DND-41 (cell line): ENCODE results near the gene PTGES3.
A peak's percentile ranks its signal among the peaks of the same experiment; 100 is the strongest.

Source experiments
- ATAC-seq: fragments of 200-7000 bp; cut with Tn5 transposase; 3 replicates; pipeline ENCODE4 v1.9.1; 2021; ENCODE audit warnings: low read depth; ENCODE audit not compliant: insufficient read depth
- DNase-seq: peaks from one replicate; pipeline ENCODE4 v3.0.0-alpha.2; 2020
- H2AFZ ChIP-seq: 2 replicates; pipeline ENCODE4 v1.6.0; 2012; ENCODE audit warnings: low read depth, low read length
- H3K27ac ChIP-seq: 2 replicates; pipeline ENCODE4 v1.5.1; 2012; ENCODE audit warnings: low read length, inconsistent platforms
- H3K27me3 ChIP-seq: fragments of 200-600 bp; sonication (generic); 2 replicates; pipeline ENCODE4 v1.6.0; 2012; ENCODE audit warnings: low read length, mild to moderate bottlenecking, inconsistent platforms; ENCODE audit not compliant: insufficient read depth, poor library complexity
- H3K36me3 ChIP-seq: 2 replicates; pipeline ENCODE4 v1.5.1; 2012; ENCODE audit warnings: low read length, inconsistent platforms; ENCODE audit not compliant: insufficient read depth
- H3K4me1 ChIP-seq: 2 replicates; pipeline ENCODE4 v1.5.1; 2012; ENCODE audit warnings: mild to moderate bottlenecking, low read length; ENCODE audit not compliant: insufficient read depth
- H3K4me2 ChIP-seq: 2 replicates; pipeline ENCODE4 v1.6.0; 2012; ENCODE audit warnings: mild to moderate bottlenecking, moderate library complexity, low read length, inconsistent platforms; ENCODE audit not compliant: insufficient read depth
- H3K4me3 ChIP-seq, 2 experiments: fragments of 200-600 bp in 1 of 2; shearing (Covaris generic) in 1 of 2; 2 replicates each; pipeline ENCODE4 v1.5.1; 2012 to 2016; ENCODE audit warnings: inconsistent platforms in 2 of 2, low read length in 2 of 2, mild to moderate bottlenecking in 2 of 2, low read depth in 1 of 2, moderate library complexity in 1 of 2
- H3K79me2 ChIP-seq: 2 replicates; pipeline ENCODE4 v1.6.0; 2012; ENCODE audit warnings: low read length, inconsistent platforms; ENCODE audit not compliant: insufficient read depth
- H3K9ac ChIP-seq: 2 replicates; pipeline ENCODE4 v1.6.0; 2012; ENCODE audit warnings: low read depth, mild to moderate bottlenecking, inconsistent platforms, low read length, moderate library complexity
- H3K9me3 ChIP-seq: 2 replicates; pipeline ENCODE4 v1.5.1; 2012; ENCODE audit warnings: low read length, moderate library complexity, mild to moderate bottlenecking, inconsistent platforms; ENCODE audit not compliant: insufficient read depth, severe bottlenecking
- H4K20me1 ChIP-seq: 2 replicates; pipeline ENCODE4 v1.6.0; 2012; ENCODE audit warnings: low read length; ENCODE audit not compliant: insufficient read depth
- CTCF ChIP-seq: IDR thresholded peaks from 2 replicates; pipeline ENCODE4 v1.5.1; 2012; ENCODE audit warnings: borderline replicate concordance, low read length, moderate library complexity, mild to moderate bottlenecking; ENCODE audit not compliant: poor library complexity, severe bottlenecking; ENCODE audit errors: extremely low read depth
- EZH2 ChIP-seq: IDR thresholded peaks from 3 replicates; pipeline ENCODE4 v1.6.1; 2012; ENCODE audit warnings: borderline replicate concordance, low read depth, mild to moderate bottlenecking, moderate library complexity, low read length, inconsistent platforms; ENCODE audit not compliant: severe bottlenecking

The PTGES3 gene

GRCh38 chr12:56677680-56678079, 10.4 kb downstream of the PTGES3 start:
- peak; percentile 1 for DNase-seq
- no peak for ATAC-seq
- Histone ChIP-seq H3K9me3 (no peaks in the 10 kb centered on the region), H2AFZ (no peak overlapping the region), H3K79me2 (peaks cover 99% of the 10 kb centered on the region), H3K9ac (no peak overlapping the region), H3K4me3 (no peak overlapping the region), H4K20me1 (peaks cover 93% of the 10 kb centered on the region), H3K27ac (no peak overlapping the region), H3K36me3 (peaks cover 86% of the 10 kb centered on the region), H3K4me1 (peaks cover 39% of the 10 kb centered on the region), H3K4me2 (no peak overlapping the region), H3K27me3 (no peaks in the 10 kb centered on the region)
- no peak for TF ChIP-seq CTCF
- TF ChIP-seq EZH2, result no peak

GRCh38 chr12:56676851-56677580, 11.1 kb downstream of the PTGES3 start:
- Histone ChIP-seq H3K4me1 (peaks cover 32% of the 10 kb centered on the region), H4K20me1 (peaks cover 89% of the 10 kb centered on the region), H3K9me3 (no peaks in the 10 kb centered on the region), H3K27me3 (no peaks in the 10 kb centered on the region), H3K4me3 (no peak overlapping the region), H3K27ac (no peak overlapping the region), H3K9ac (no peak overlapping the region), H2AFZ (no peak overlapping the region), H3K79me2 (peaks cover 99% of the 10 kb centered on the region), H3K4me2 (no peak overlapping the region), H3K36me3 (peaks cover 86% of the 10 kb centered on the region)
- TF ChIP-seq CTCF, result no peak
- TF ChIP-seq EZH2, result no peak
- no peak for DNase-seq
- 0 out of 3 replicates have a peak, but pooled peaks have one; percentile 22 for ATAC-seq

- Histone ChIP-seq H4K20me1 (peaks cover 78% of the 10 kb centered on the region), H3K4me3 (no peak overlapping the region), H3K36me3 (peaks cover 90% of the 10 kb centered on the region), H3K4me1 (peaks cover 5% of the 10 kb centered on the region; the same call in 1 of the 2 replicates), H2AFZ (no peak overlapping the region), H3K79me2 (peaks cover 97% of the 10 kb centered on the region), H3K27me3 (no peaks in the 10 kb centered on the region), H3K4me2 (no peak overlapping the region), H3K9me3 (no peaks in the 10 kb centered on the region), H3K9ac (no peak overlapping the region), H3K27ac (no peak overlapping the region)
- ATAC-seq, result no peak
- DNase-seq, result no peak
- TF ChIP-seq EZH2 (no peak), CTCF (no peak)
Observed at GRCh38 chr12:56671608-56672007, 16.5 kb downstream of the PTGES3 start.
